GM23248 (cell line): ENCODE results near the gene MMS19. TPM values are rescaled to one million over a fixed set of nuclear protein-coding genes. Genes with fewer than 3 reads are reported as not detected.
A peak's percentile ranks its signal among the peaks of the same experiment; 100 is the strongest.

Source experiments
- DNase-seq: peaks from one replicate; pipeline ENCODE4 v3.0.0-alpha.2; 2015
- H2AFZ ChIP-seq: fragments of 200-600 bp; sonication (generic); 2 replicates; pipeline ENCODE4 v1.6.1; 2016; ENCODE audit warnings: antibody characterized with exemption
- H3F3A ChIP-seq: fragments of 200-600 bp; sonication (generic); 2 replicates; pipeline ENCODE4 v1.6.1; 2016; ENCODE audit warnings: mild to moderate bottlenecking, antibody characterized with exemption, mixed run types; ENCODE audit not compliant: insufficient read depth
- H3K27ac ChIP-seq: fragments of 200-600 bp; sonication (generic); 2 replicates; pipeline ENCODE4 v1.5.1; 2016; ENCODE audit warnings: mild to moderate bottlenecking
- H3K27me3 ChIP-seq: fragments of 200-600 bp; sonication (generic); replicated peaks from 2 replicates; pipeline ENCODE4 v1.6.1; 2016; ENCODE audit warnings: mild to moderate bottlenecking; ENCODE audit not compliant: insufficient read depth
- H3K36me3 ChIP-seq: fragments of 200-600 bp; sonication (generic); 2 replicates; pipeline ENCODE4 v1.6.1; 2016; ENCODE audit warnings: low read depth, mild to moderate bottlenecking
- H3K4me1 ChIP-seq: fragments of 200-600 bp; sonication (generic); 2 replicates; pipeline ENCODE4 v1.6.1; 2016; ENCODE audit warnings: mild to moderate bottlenecking; ENCODE audit not compliant: insufficient read depth
- H3K4me2 ChIP-seq: fragments of 200-600 bp; sonication (generic); one replicate; pipeline ENCODE4 v1.6.1; 2016; ENCODE audit warnings: mild to moderate bottlenecking; ENCODE audit not compliant: unreplicated experiment
- H3K4me3 ChIP-seq: fragments of 200-600 bp; sonication (generic); 2 replicates; pipeline ENCODE4 v1.5.1; 2016; ENCODE audit warnings: mild to moderate bottlenecking
- H3K79me2 ChIP-seq: fragments of 200-600 bp; sonication (generic); 2 replicates; pipeline ENCODE4 v1.6.1; 2016; ENCODE audit warnings: mild to moderate bottlenecking; ENCODE audit not compliant: insufficient read depth
- H3K9ac ChIP-seq: fragments of 200-600 bp; sonication (generic); 2 replicates; pipeline ENCODE4 v1.6.1; 2016; ENCODE audit warnings: mild to moderate bottlenecking
- H3K9me2 ChIP-seq: fragments of 200-600 bp; sonication (generic); 2 replicates; pipeline ENCODE4 v1.6.1; 2016; ENCODE audit warnings: mixed run types, mild to moderate bottlenecking, moderate library complexity; ENCODE audit not compliant: insufficient read depth
- H3K9me3 ChIP-seq: fragments of 200-600 bp; sonication (generic); one replicate; pipeline ENCODE4 v1.6.1; 2017; ENCODE audit warnings: low read depth
- H4K20me1 ChIP-seq: fragments of 200-600 bp; sonication (generic); 2 replicates; pipeline ENCODE4 v1.6.0; 2016; ENCODE audit not compliant: insufficient read depth
- EZH2 ChIP-seq: fragments of 200-600 bp; sonication (generic); IDR thresholded peaks from 2 replicates; pipeline ENCODE4 v1.6.1; 2018; ENCODE audit warnings: antibody characterized with exemption, mild to moderate bottlenecking; ENCODE audit not compliant: insufficient read depth, poor library complexity, severe bottlenecking
- EZH2phosphoT487 ChIP-seq: fragments of 200-600 bp; sonication (generic); IDR thresholded peaks from 2 replicates; pipeline ENCODE4 v1.6.1; 2018; ENCODE audit warnings: antibody characterized with exemption, moderate library complexity, mild to moderate bottlenecking, low read depth; ENCODE audit not compliant: insufficient read depth
- WGBS, 2 experiments: methylation state at CpG; one replicate each; pipeline ENCODE4 v1.1.6; 2015 to 2017; ENCODE audit warnings: low lambda C conversion rate in 2 of 2, low coverage in 1 of 2; ENCODE audit errors: missing lambda C conversion rate in 2 of 2; 5-methylcytosine and 5-hydroxymethylcytosine counted together
- in situ Hi-C: fragments of 300-500 bp; cut with MboI; formaldehyde crosslinking; loops from 2 replicates; pipeline ENCODE4 v1.15.0; 2020
- polyA plus RNA-seq: library from polyadenylated mRNA; unstranded; fragments of >200 nt; fragmentation: Nextera tagmentation; extraction: Ambion mirVana; gene quantifications from 2 replicates; pipeline ENCODE4 v1.2.1, GENCODE V29; 2016
- total RNA-seq: library from RNA; depleted of rRNA; stranded (reverse); fragments of >200 nt; shearing (Covaris generic); gene quantifications from 2 replicates; pipeline ENCODE4 v1.2.3, GENCODE V29; 2014

Gene MMS19
- total and polyA plus RNA-seq, 2 experiments from 2014 or later = 40.0 to 89.7 TPM

GRCh38 chr10:97462309-97462708 lies 35.9 kb downstream of the MMS19 start:
- Histone ChIP-seq H3K79me2 (peaks cover 3% of the 10 kb centered on the region; the same call in 1 of the 2 replicates), H4K20me1 (0 out of 2 replicates have a peak, but pooled peaks cover 4% of the 10 kb centered on the region), H2AFZ (no peak overlapping the region), H3K4me2 (no peak overlapping the region), H3K4me1 (peaks cover 8% of the 10 kb centered on the region; the same call in 1 of the 2 replicates), H3K9me2 (no peaks in the 10 kb centered on the region), H3K9me3 (no peaks in the 10 kb centered on the region), H3K36me3 (peaks cover 55% of the 10 kb centered on the region), H3K27me3 (no peaks in the 10 kb centered on the region), H3F3A (peaks cover 79% of the 10 kb centered on the region), H3K9ac (no peak overlapping the region), H3K4me3 (no peak overlapping the region), H3K27ac (no peak overlapping the region)
- TF ChIP-seq EZH2phosphoT487 = no peak
- TF ChIP-seq EZH2 = no peak
- DNase-seq = no peak
- WGBS, 2 experiments = 76 to 78% methylated on average over 2 of the region's 2 CpGs
- in situ Hi-C loops = no loop called here

- no peak for DNase-seq
- Histone ChIP-seq H3K9me2 (no peaks in the 10 kb centered on the region), H3K4me1 (peaks cover 8% of the 10 kb centered on the region; the same call in 1 of the 2 replicates), H3K4me3 (no peak overlapping the region), H2AFZ (no peak overlapping the region), H3K27ac (no peak overlapping the region), H4K20me1 (0 out of 2 replicates have a peak, but pooled peaks cover 4% of the 10 kb centered on the region), H3K4me2 (no peak overlapping the region), H3K9me3 (no peaks in the 10 kb centered on the region), H3K9ac (no peak overlapping the region), H3K36me3 (peaks cover 57% of the 10 kb centered on the region), H3F3A (peaks cover 67% of the 10 kb centered on the region), H3K79me2 (peaks cover 10% of the 10 kb centered on the region), H3K27me3 (no peaks in the 10 kb centered on the region)
- in situ Hi-C loops = no loop called here
- no peak for TF ChIP-seq EZH2
- no peak for TF ChIP-seq EZH2phosphoT487
- 68 to 70% methylated on average over 7 of the region's 7 CpGs for WGBS, 2 experiments
Measured at GRCh38 chr10:97459933-97460332, 38.3 kb downstream of the MMS19 start.

GRCh38 chr10:97459111-97459510 lies 39.1 kb downstream of the MMS19 start:
- Histone ChIP-seq H3K27ac (no peak overlapping the region), H4K20me1 (0 out of 2 replicates have a peak, but pooled peaks cover 3% of the 10 kb centered on the region), H3K4me1 (peaks cover 4% of the 10 kb centered on the region; the same call in 1 of the 2 replicates), H3K36me3 (peaks cover 61% of the 10 kb centered on the region), H3K9ac (no peak overlapping the region), H3K79me2 (peaks cover 19% of the 10 kb centered on the region), H3K9me2 (no peaks in the 10 kb centered on the region), H3F3A (peaks cover 66% of the 10 kb centered on the region), H3K9me3 (no peaks in the 10 kb centered on the region), H3K27me3 (no peaks in the 10 kb centered on the region), H3K4me3 (no peak overlapping the region), H2AFZ (no peak overlapping the region), H3K4me2 (no peak overlapping the region)
- 89 to 94% methylated on average over 7 of the region's 7 CpGs for WGBS, 2 experiments
- no peak for DNase-seq
- TF ChIP-seq EZH2 = no peak
- no peak for TF ChIP-seq EZH2phosphoT487
- in situ Hi-C loops = no loop called here

GRCh38 chr10:97456686-97457065 lies 41.5 kb downstream of the MMS19 start:
- DNase-seq = no peak
- H3K79me2 ChIP-seq = peaks cover 40% of the 10 kb centered on the region
- no peak overlapping the region for H2AFZ ChIP-seq
- peak overlapping the region; percentile 32; the same call in 1 of the 2 replicates for H3K27ac ChIP-seq
- no peaks in the 10 kb centered on the region for H3K4me1 ChIP-seq
- H4K20me1 ChIP-seq = no peaks in the 10 kb centered on the region
- H3K27me3 ChIP-seq = no peaks in the 10 kb centered on the region
- H3K36me3 ChIP-seq = peaks cover 69% of the 10 kb centered on the region
- no peak overlapping the region for H3K9ac ChIP-seq
- peaks cover 49% of the 10 kb centered on the region for H3F3A ChIP-seq
- in situ Hi-C loops = no loop called here
- WGBS, 2 experiments = 41 to 42% methylated on average over 3 of the region's 3 CpGs
- H3K4me2 ChIP-seq = no peak overlapping the region
- H3K9me2 ChIP-seq = no peaks in the 10 kb centered on the region
- H3K9me3 ChIP-seq = no peaks in the 10 kb centered on the region
- H3K4me3 ChIP-seq = no peak overlapping the region
- TF ChIP-seq EZH2 (no peak), EZH2phosphoT487 (no peak)
